WTC11 (cell line): ENCODE measurements around the gene DHX58.

ENCODE experiments used
- ESRRA ChIP-seq: sonication (generic); formaldehyde crosslinking; IDR thresholded peaks from 2 replicates; pipeline ENCODE4 v1.8.1; 2022; ENCODE audit warnings: mild to moderate bottlenecking, missing genetic modification reagents, borderline replicate concordance
- ETV6 ChIP-seq: sonication (generic); formaldehyde crosslinking; IDR thresholded peaks from 2 replicates; pipeline ENCODE4 v1.8.1; 2022; ENCODE audit warnings: mild to moderate bottlenecking, missing genetic modification reagents
- IRF1 ChIP-seq: sonication (generic); formaldehyde crosslinking; IDR thresholded peaks from 2 replicates; pipeline ENCODE4 v1.8.0; 2023; ENCODE audit warnings: missing genetic modification reagents
- JUN ChIP-seq: sonication (generic); formaldehyde crosslinking; IDR thresholded peaks from 2 replicates; pipeline ENCODE4 v1.8.0; 2023; ENCODE audit warnings: mild to moderate bottlenecking, missing genetic modification reagents
- USF2 ChIP-seq: sonication (generic); formaldehyde crosslinking; IDR thresholded peaks from 2 replicates; pipeline ENCODE4 v1.8.1; 2023; ENCODE audit warnings: mild to moderate bottlenecking, missing genetic modification reagents, moderate library complexity
- TF ChIP-seq, protein P1 (sequence below): fragments of 200-600 bp; IDR thresholded peaks from 2 replicates; pipeline ENCODE4 v1.8.0; 2022; ENCODE audit warnings: antibody characterized with exemption
- TF ChIP-seq, protein P2 (sequence below): sonication (generic); formaldehyde crosslinking; IDR thresholded peaks from 2 replicates; pipeline ENCODE4 v1.8.1; 2022; ENCODE audit warnings: low read depth, missing genetic modification reagents, borderline replicate concordance
- TF ChIP-seq, protein P3 (sequence below): fragments of 250-450 bp; sonication (Bioruptor Pico); IDR thresholded peaks from 2 replicates; pipeline ENCODE4 v1.9.0; 2021; ENCODE audit warnings: mild to moderate bottlenecking, borderline replicate concordance

DNA sequence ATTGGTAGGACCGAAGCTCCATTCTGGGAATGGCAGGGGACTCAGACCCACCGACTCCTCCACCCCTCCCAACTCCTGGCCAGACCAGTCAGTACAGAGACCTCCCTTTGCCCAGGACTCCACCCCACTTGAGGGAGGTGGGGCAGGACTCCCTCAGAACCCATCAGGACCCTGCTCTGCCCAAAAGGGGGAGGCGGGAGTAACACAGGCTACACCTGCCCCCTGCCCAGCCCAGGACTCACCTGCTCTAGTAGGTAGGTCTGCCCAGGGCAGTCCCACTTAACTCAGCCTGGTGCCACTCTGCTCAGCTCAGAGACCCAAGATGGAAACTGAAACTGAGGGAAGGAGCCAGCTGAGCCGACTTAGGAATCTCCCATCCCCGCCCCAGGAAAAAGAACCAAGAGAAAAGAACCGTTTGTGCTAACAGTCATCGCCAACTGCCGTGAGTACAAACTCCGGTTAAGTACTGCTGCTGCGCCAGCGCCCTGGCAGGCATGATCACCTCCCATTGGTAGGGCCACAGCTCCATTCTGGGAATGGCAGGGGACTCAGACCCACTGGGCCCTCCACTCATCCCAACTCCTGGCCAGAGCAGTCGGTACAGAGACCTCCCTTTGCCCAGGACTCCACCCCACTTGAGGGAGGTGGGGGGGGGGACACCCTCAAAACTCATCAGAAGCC lies 503 bp downstream of the DHX58 start:
- TF ChIP-seq, protein P1, sequence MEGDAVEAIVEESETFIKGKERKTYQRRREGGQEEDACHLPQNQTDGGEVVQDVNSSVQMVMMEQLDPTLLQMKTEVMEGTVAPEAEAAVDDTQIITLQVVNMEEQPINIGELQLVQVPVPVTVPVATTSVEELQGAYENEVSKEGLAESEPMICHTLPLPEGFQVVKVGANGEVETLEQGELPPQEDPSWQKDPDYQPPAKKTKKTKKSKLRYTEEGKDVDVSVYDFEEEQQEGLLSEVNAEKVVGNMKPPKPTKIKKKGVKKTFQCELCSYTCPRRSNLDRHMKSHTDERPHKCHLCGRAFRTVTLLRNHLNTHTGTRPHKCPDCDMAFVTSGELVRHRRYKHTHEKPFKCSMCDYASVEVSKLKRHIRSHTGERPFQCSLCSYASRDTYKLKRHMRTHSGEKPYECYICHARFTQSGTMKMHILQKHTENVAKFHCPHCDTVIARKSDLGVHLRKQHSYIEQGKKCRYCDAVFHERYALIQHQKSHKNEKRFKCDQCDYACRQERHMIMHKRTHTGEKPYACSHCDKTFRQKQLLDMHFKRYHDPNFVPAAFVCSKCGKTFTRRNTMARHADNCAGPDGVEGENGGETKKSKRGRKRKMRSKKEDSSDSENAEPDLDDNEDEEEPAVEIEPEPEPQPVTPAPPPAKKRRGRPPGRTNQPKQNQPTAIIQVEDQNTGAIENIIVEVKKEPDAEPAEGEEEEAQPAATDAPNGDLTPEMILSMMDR, result no peak
- TF ChIP-seq USF2 (CRISPR knock-in tag) (no peak), JUN (CRISPR knock-in tag) (no peak), ESRRA (CRISPR knock-in tag) (no peak), IRF1 (no peak), ETV6 (CRISPR knock-in tag) (no peak)
- TF ChIP-seq, protein P2, sequence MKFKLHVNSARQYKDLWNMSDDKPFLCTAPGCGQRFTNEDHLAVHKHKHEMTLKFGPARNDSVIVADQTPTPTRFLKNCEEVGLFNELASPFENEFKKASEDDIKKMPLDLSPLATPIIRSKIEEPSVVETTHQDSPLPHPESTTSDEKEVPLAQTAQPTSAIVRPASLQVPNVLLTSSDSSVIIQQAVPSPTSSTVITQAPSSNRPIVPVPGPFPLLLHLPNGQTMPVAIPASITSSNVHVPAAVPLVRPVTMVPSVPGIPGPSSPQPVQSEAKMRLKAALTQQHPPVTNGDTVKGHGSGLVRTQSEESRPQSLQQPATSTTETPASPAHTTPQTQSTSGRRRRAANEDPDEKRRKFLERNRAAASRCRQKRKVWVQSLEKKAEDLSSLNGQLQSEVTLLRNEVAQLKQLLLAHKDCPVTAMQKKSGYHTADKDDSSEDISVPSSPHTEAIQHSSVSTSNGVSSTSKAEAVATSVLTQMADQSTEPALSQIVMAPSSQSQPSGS (CRISPR knock-in tag), result no peak
- TF ChIP-seq, protein P3, sequence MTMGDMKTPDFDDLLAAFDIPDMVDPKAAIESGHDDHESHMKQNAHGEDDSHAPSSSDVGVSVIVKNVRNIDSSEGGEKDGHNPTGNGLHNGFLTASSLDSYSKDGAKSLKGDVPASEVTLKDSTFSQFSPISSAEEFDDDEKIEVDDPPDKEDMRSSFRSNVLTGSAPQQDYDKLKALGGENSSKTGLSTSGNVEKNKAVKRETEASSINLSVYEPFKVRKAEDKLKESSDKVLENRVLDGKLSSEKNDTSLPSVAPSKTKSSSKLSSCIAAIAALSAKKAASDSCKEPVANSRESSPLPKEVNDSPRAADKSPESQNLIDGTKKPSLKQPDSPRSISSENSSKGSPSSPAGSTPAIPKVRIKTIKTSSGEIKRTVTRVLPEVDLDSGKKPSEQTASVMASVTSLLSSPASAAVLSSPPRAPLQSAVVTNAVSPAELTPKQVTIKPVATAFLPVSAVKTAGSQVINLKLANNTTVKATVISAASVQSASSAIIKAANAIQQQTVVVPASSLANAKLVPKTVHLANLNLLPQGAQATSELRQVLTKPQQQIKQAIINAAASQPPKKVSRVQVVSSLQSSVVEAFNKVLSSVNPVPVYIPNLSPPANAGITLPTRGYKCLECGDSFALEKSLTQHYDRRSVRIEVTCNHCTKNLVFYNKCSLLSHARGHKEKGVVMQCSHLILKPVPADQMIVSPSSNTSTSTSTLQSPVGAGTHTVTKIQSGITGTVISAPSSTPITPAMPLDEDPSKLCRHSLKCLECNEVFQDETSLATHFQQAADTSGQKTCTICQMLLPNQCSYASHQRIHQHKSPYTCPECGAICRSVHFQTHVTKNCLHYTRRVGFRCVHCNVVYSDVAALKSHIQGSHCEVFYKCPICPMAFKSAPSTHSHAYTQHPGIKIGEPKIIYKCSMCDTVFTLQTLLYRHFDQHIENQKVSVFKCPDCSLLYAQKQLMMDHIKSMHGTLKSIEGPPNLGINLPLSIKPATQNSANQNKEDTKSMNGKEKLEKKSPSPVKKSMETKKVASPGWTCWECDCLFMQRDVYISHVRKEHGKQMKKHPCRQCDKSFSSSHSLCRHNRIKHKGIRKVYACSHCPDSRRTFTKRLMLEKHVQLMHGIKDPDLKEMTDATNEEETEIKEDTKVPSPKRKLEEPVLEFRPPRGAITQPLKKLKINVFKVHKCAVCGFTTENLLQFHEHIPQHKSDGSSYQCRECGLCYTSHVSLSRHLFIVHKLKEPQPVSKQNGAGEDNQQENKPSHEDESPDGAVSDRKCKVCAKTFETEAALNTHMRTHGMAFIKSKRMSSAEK (CRISPR knock-in tag), result no peak
